ENCODE data around the gene PLXDC1.
"Not testable (repeated sequence)": the region's sequence is repeated elsewhere in the genome, so short reads cannot be mapped to it uniquely, and the experiment has no call there.

Gene PLXDC1

DNA sequence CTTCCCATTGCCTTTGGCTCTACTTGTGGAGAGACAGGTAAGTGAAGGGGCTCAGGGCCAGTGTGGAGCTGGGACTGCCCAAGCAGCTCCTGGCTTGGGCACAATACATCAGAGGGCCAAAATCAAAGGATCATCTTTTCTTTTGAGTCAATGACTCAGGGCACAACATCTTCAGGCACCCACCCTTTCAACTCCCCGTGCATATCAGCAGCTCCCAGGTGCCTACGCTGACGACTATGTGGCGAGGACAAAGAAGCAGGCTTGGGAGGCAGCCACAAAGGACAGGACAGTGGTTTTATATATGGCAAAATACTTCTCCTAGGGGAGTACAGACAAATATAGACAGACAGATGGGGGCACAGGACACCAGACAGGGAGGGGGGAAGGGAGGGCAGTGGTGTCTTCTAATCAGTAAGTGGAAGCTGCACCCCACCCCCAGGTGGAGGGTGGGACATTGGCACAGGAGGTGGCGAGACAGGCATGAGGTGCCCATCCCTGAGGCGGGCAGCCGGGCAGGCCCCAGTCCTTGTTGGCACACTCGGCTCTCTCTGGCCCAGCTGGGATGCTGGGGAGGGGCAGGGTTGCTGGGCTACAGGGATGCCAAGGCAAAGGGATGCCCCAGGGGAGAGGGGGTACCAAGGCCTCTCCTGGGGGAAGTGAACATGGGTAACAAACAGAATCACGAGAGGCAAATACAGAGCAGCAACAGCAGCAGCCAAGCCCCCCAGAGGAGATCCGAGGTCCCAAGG is 22.3 kb upstream of the PLXDC1 start:
- H3K4me3 ChIP-seq (ENCODE audit: low read length) = no peak overlapping the region
- H2AFZ ChIP-seq (ENCODE audit: low read depth, low read length) = no peak overlapping the region
- H3K27me3 ChIP-seq (ENCODE audit: insufficient read depth, low read length) = no peaks in the 10 kb centered on the region
- H3K4me1 ChIP-seq (ENCODE audit: insufficient read depth, low read length) = no peaks in the 10 kb centered on the region
- H3K36me3 ChIP-seq (ENCODE audit: insufficient read depth, low read length) = peaks cover 24% of the 10 kb centered on the region
- H3K9me3 ChIP-seq (ENCODE audit: low read length) = no peaks in the 10 kb centered on the region

DNA sequence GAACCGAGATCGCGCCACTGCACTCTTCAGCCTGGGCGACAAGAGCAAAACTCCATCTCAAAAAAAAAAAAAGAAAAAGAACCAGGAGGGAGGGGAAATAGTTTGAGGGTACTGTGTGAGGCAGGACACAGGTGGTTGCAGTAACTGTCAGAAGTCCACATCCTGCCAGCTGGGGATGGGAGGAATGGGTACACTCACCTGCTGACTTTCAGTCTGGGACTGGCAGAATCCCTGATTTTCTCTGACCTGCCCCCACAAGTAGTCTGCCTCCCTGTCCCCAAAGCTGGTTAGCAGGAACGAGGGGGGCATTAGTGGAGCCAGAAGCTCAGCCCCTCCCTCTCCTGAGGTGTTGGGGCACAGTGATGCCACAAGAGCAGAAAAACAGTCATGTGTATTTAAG is 21.6 kb upstream of the PLXDC1 start:
- H2AFZ ChIP-seq (ENCODE audit: low read depth, low read length) = no peak overlapping the region
- H3K27me3 ChIP-seq (ENCODE audit: insufficient read depth, low read length) = no peaks in the 10 kb centered on the region

DNA sequence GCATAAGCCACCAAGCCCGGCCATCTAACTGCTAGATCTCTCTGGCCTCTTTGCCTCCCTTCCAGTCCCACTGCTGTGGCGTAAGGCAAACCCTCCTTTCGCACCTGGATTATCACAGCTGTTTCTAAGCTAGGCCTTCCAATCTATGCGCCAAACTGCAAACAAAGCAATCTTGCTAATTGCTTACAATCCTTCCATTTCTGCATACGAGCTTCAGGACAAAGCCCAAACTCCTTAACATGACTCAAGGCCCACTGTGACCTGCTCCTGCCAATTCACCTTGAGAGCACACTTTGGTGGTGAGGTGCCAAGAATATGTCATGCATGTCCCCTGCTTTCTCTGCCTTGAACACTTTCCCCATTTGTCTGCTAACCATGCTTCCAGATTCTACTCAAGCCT is 20.5 kb upstream of the PLXDC1 start:
- peaks cover 8% of the 10 kb centered on the region for H3K36me3 ChIP-seq (ENCODE audit: insufficient read depth, low read length)
- H3K4me1 ChIP-seq (ENCODE audit: insufficient read depth, low read length) = no peaks in the 10 kb centered on the region
- H2AFZ ChIP-seq (ENCODE audit: low read depth, low read length) = no peak overlapping the region
- H3K27me3 ChIP-seq (ENCODE audit: insufficient read depth, low read length) = peaks cover 2% of the 10 kb centered on the region
- no peaks in the 10 kb centered on the region for H3K9me3 ChIP-seq (ENCODE audit: low read length)
- H3K4me3 ChIP-seq (ENCODE audit: low read length) = no peak overlapping the region

More for the DNA sequence above, 21.6 kb upstream of the PLXDC1 start:
- no peaks in the 10 kb centered on the region for H3K9me3 ChIP-seq (ENCODE audit: low read length)
- peaks cover 20% of the 10 kb centered on the region for H3K36me3 ChIP-seq (ENCODE audit: insufficient read depth, low read length)
- H3K4me3 ChIP-seq (ENCODE audit: low read length) = no peak overlapping the region
- no peaks in the 10 kb centered on the region for H3K4me1 ChIP-seq (ENCODE audit: insufficient read depth, low read length)

DNA sequence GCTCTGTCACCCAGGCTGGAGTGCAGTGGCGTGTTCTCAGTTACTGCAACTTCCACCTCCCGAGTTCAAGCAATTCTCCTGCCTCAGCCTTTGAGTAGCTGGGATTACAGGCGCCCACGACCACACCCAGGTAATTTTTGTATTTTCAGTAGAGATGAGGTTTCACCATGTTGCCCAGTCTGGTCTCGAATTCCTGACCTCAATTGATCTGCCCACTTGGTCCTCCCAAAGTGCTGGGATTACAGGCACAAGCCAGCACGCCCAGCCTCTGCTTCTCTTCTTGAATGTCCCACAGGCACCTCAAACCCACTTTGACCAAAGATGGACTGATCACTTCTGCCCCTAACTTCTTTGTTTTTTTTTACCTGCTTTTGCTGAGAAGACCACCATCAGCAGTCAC is 19.1 kb upstream of the PLXDC1 start:
- Histone ChIP-seq H3K36me3 (ENCODE audit: insufficient read depth, low read length) (peaks cover 4% of the 10 kb centered on the region), H3K27me3 (ENCODE audit: insufficient read depth, low read length) (peaks cover 15% of the 10 kb centered on the region), H3K4me1 (ENCODE audit: insufficient read depth, low read length) (no peaks in the 10 kb centered on the region)

DNA sequence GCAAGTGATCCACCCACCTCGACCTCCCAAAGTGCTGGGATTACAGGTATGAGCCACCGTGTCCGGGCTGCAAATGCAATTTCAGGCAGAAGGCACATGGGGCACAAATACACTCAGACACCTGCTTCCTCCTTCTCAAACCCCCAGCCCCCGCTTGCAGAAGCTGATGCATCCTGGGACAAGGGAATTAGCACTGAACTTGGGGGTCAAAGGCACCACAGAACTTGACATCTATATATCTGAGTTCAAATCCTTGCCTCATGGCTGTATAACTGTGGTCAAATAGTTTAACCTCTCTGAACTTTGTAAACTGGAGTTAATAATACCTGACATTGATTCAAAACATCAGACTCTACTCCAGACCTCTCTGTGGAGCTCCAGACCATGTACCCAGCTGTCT is 18.7 kb upstream of the PLXDC1 start:
- Histone ChIP-seq H3K36me3 (ENCODE audit: insufficient read depth, low read length) (peaks cover under 1% of the 10 kb centered on the region), H2AFZ (ENCODE audit: low read depth, low read length) (no peak overlapping the region), H3K27me3 (ENCODE audit: insufficient read depth, low read length) (peaks cover 20% of the 10 kb centered on the region), H3K4me3 (ENCODE audit: low read length) (no peak overlapping the region), H3K9me3 (ENCODE audit: low read length) (no peaks in the 10 kb centered on the region), H3K4me1 (ENCODE audit: insufficient read depth, low read length) (peaks cover 2% of the 10 kb centered on the region)

More for the DNA sequence above, 19.1 kb upstream of the PLXDC1 start:
- H2AFZ ChIP-seq (ENCODE audit: low read depth, low read length) = no peak overlapping the region
- no peaks in the 10 kb centered on the region for H3K9me3 ChIP-seq (ENCODE audit: low read length)
- no peak overlapping the region for H3K4me3 ChIP-seq (ENCODE audit: low read length)

DNA sequence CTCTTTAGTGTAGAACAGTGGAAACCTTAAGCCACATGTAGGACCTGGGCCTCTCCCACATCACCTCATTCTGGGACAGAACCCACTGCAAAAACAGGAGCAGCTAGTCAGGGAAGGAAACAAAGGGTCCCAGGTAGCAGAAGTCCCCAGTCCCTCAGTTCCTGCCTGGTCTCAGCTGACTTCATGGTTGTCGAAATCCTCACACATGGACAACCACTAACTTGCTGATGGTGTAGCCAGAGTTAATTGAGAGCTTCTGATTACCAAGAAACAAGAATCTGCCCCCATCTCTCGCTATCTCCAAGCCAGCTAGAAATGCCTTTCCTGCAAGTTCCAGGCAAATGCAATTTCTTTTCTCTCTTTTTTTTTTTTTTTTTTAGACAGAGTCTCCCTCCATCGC is 18.1 kb upstream of the PLXDC1 start:
- no peaks in the 10 kb centered on the region for H3K36me3 ChIP-seq (ENCODE audit: insufficient read depth, low read length)
- H2AFZ ChIP-seq (ENCODE audit: low read depth, low read length) = no peak overlapping the region
- H3K4me1 ChIP-seq (ENCODE audit: insufficient read depth, low read length) = peaks cover 8% of the 10 kb centered on the region
- peaks cover 25% of the 10 kb centered on the region for H3K27me3 ChIP-seq (ENCODE audit: insufficient read depth, low read length)
- H3K4me3 ChIP-seq (ENCODE audit: low read length) = no peak overlapping the region
- no peaks in the 10 kb centered on the region for H3K9me3 ChIP-seq (ENCODE audit: low read length)

DNA sequence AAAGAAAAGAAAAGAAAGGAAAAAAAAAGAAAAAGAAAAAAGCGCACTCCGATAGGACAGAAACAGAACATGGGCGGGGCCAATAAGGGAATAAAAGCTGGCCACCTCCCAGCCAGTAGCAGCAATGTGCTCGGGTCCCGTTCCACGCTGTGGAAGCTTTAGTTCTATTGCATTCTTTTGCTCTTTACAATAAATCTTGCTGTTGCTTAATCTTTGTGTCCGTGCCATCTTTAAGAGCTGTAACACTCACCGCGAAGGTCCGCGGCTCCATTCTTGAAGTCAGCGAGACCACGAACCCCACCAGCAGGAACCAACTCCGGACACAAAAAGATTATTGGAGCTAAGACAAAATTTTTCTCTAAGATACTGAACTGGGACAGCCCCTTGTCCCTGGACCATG is 17.7 kb upstream of the PLXDC1 start:
- peaks cover 9% of the 10 kb centered on the region for H3K4me1 ChIP-seq (ENCODE audit: insufficient read depth, low read length)
- no peaks in the 10 kb centered on the region for H3K36me3 ChIP-seq (ENCODE audit: insufficient read depth, low read length)
- H2AFZ ChIP-seq (ENCODE audit: low read depth, low read length) = no peak overlapping the region
- H3K4me3 ChIP-seq (ENCODE audit: low read length) = no peak overlapping the region
- H3K27me3 ChIP-seq (ENCODE audit: insufficient read depth, low read length) = peaks cover 25% of the 10 kb centered on the region
- H3K9me3 ChIP-seq (ENCODE audit: low read length) = no peaks in the 10 kb centered on the region

DNA sequence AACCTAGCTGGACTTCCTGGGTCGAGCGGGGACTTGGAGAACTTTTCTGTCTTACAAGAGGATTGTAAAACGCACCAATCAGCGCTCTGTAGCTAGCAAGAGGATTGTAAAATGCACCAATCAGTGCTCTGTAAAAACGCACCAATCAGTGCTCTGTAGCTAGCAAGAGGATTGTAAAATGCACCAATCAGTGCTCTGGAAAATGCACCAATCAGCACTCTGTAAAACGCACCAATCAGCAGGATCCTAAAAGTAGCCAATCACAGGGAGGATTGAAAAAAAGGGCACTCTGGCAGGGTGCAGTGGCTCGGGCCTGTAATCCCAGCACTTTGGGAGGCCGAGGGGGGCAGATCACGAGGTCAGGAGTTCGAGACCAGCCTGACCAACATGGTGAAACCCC is 17.1 kb upstream of the PLXDC1 start:
- H3K36me3 ChIP-seq (ENCODE audit: insufficient read depth, low read length); H3K4me1 ChIP-seq (ENCODE audit: insufficient read depth, low read length); H2AFZ ChIP-seq (ENCODE audit: low read depth, low read length); H3K9me3 ChIP-seq (ENCODE audit: low read length); H3K4me3 ChIP-seq (ENCODE audit: low read length): not testable (repeated sequence)
- H3K27me3 ChIP-seq (ENCODE audit: insufficient read depth, low read length) = peaks cover 25% of the 10 kb centered on the region

DNA sequence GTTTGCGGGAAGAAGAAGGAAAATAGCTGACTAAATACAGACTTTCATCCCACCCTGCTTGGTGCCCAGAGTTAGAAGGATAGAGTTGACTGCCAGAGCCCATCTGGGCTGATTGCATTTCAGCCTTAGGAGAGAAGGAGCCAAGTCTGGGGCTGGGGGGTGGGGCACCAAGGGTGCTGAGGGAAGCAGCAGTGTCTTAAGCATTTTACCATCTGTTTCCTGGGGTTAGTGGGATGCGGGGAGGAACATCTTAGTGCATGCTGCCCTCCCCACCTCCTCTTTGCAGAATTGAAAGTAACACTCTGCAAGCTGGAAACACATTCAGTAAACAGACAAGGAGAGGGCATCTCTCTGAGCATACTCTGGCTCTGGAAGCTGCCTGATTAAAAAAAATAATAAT is 16.0 kb upstream of the PLXDC1 start:
- H3K4me1 ChIP-seq (ENCODE audit: insufficient read depth, low read length) = peaks cover 9% of the 10 kb centered on the region
- no peaks in the 10 kb centered on the region for H3K36me3 ChIP-seq (ENCODE audit: insufficient read depth, low read length)
- H3K9me3 ChIP-seq (ENCODE audit: low read length) = no peaks in the 10 kb centered on the region
- H3K27me3 ChIP-seq (ENCODE audit: insufficient read depth, low read length) = peaks cover 25% of the 10 kb centered on the region
- H2AFZ ChIP-seq (ENCODE audit: low read depth, low read length) = no peak overlapping the region
- no peak overlapping the region for H3K4me3 ChIP-seq (ENCODE audit: low read length)

DNA sequence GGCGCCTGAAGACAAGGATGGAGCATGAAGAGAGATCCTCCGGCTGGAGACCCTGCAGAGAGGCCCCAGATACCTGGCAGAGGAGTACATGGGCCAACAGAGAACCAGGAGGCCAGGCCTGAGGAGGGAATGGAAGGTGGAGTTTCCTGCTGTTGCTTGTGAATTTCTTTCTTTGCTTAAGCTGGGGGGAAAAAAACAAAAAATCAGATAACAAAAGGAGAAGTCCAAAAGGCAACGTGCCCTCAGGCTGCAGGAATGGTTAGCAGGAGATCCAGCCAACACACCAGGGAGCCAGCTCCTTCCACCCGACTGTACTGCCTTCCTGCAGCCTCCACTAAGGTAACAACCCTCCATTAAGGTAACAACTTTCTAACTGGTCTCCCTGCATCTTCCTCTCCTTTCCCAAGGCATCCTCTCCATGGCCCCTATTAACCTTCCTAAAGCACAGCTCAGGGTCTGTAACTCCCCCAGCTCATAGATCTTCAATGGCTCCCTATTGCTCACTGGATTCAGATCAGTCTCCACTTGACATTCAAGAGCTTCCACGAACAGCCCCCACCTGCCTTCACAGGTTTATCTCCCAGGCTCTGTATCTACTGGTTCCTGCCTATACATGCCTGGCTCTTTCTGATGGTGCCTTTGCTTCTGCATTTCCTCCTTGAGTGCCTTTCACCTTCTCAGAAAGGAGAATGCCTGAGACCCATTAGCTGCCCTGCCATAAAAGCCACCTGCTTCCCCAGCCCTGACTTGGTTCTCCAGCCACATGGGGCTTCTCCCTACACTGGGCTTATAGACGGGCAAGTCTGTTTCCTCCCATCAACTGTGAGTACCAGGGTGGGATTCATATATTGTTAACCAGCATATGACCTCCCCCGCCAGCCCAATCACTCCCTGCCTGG is 15.2 kb upstream of the PLXDC1 start:
- no peaks in the 10 kb centered on the region for H3K36me3 ChIP-seq (ENCODE audit: insufficient read depth, low read length)
- H3K4me3 ChIP-seq (ENCODE audit: low read length) = no peak overlapping the region
- H3K9me3 ChIP-seq (ENCODE audit: low read length) = no peaks in the 10 kb centered on the region
- peaks cover 9% of the 10 kb centered on the region for H3K4me1 ChIP-seq (ENCODE audit: insufficient read depth, low read length)
- peaks cover 25% of the 10 kb centered on the region for H3K27me3 ChIP-seq (ENCODE audit: insufficient read depth, low read length)
- no peak overlapping the region for H2AFZ ChIP-seq (ENCODE audit: low read depth, low read length)

DNA sequence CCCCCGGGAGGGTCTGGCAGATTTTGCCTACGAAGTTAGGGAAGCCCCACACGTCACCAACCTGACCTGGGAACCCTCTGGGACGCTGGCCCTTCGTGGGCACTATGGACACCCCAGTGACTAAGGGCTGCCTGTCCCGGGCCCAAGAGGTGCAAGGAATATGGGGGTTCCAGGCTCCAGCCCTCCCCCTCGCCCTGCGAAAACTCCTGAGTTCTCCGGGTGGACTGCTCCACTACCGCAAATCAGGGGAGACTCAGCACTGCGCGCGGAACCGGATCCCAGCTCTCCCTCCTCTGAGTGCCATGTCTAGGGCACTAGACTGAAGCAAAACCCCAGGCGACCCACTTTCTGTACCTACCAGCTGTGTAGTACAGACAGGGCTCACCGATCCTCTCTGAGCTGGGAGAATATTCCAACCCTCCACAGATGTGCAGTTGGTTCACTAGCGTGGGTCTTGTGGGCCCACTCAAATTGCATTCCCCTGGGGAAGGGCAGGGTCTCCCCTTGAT is 14.5 kb upstream of the PLXDC1 start, which contains the start of gene ARL5C:
ARL5C (minus strand) TSS at position 321 of the 509 bp plus-strand sequence. CDS start 401 bp downstream, outside the sequence.
- Histone ChIP-seq H2AFZ (ENCODE audit: low read depth, low read length) (peak within 1 kb of the TSS; percentile 92), H3K4me1 (ENCODE audit: insufficient read depth, low read length) (peaks cover 9% of the 10 kb centered on the region), H3K36me3 (ENCODE audit: insufficient read depth, low read length) (no peaks in the 10 kb centered on the region), H3K4me3 (ENCODE audit: low read length) (peak within 1 kb of the TSS; percentile 65), H3K9me3 (ENCODE audit: low read length) (no peaks in the 10 kb centered on the region), H3K27me3 (ENCODE audit: insufficient read depth, low read length) (peaks cover 25% of the 10 kb centered on the region)

DNA sequence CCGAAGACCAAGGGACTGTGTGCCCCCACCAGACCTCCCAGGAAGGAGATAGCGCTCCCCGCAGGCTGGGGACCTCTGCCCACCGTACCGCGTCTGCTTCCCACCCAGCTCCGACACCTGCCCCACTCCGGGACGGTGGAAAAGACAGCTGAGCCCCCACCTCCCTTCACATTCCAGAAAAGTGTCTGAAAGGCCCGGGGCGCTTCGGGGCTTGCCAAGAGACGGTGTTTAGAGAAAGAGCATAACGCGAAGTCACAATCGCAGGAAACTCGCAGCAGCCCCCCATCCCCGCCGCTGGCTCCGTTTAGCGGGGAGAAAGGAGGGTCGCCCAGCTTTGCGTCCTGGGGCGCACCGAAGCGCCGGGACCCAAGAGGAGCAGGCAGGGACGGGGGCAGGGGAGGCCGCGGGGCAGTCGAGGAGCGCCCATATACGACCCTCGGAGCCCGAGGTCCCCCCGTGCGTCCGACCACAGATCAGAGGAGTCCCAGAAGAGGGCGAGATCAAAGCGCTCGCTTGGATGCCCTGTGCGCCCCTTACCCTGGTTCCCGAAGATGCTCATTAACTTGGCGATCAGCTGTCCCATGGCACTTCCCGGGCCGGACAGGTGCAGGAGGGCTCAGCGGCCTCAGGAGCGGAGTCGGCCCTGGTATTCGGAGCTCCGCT is 13.9 kb upstream of the PLXDC1 start:
- Histone ChIP-seq H3K4me1 (ENCODE audit: insufficient read depth, low read length) (peaks cover 9% of the 10 kb centered on the region), H3K27me3 (ENCODE audit: insufficient read depth, low read length) (peaks cover 25% of the 10 kb centered on the region), H3K4me3 (ENCODE audit: low read length) (peak overlapping the region; percentile 65), H2AFZ (ENCODE audit: low read depth, low read length) (peak overlapping the region; percentile 92), H3K9me3 (ENCODE audit: low read length) (no peaks in the 10 kb centered on the region), H3K36me3 (ENCODE audit: insufficient read depth, low read length) (no peaks in the 10 kb centered on the region)

Measured in neuron (in vitro differentiated cells).